ENCODE data around the gene VASN.

DNA sequence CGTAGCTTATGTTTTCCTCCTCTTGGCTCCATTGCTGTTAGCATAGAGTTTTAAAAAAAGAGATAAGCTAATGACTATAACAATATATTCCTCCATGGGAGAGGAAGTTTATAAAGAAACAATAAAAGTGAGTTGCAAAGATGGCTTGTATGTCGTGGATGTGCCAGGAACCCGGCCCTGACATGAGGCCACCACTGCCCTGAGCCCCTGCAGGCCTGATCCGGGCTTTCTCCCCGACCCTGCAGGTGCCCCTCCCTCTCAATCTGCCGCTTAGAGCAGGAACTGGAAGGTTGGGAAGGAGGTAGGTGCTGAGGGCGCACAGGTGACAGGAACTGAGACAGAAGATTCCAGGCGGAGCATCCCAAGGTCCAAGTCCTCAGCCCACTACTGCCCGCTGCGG lies 32.2 kb upstream of the VASN start:
- TF ChIP-seq, protein P1, sequence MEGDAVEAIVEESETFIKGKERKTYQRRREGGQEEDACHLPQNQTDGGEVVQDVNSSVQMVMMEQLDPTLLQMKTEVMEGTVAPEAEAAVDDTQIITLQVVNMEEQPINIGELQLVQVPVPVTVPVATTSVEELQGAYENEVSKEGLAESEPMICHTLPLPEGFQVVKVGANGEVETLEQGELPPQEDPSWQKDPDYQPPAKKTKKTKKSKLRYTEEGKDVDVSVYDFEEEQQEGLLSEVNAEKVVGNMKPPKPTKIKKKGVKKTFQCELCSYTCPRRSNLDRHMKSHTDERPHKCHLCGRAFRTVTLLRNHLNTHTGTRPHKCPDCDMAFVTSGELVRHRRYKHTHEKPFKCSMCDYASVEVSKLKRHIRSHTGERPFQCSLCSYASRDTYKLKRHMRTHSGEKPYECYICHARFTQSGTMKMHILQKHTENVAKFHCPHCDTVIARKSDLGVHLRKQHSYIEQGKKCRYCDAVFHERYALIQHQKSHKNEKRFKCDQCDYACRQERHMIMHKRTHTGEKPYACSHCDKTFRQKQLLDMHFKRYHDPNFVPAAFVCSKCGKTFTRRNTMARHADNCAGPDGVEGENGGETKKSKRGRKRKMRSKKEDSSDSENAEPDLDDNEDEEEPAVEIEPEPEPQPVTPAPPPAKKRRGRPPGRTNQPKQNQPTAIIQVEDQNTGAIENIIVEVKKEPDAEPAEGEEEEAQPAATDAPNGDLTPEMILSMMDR (IDR thresholded peaks at IDR 0.05), result no peak
- no peak for TF ChIP-seq POLR2A (IDR thresholded peaks at IDR 0.05)
